Choroid plexus epithelial cell (primary cell): Measurements from ENCODE around the gene TMEM109.

Source experiments
- DNase-seq: peaks from one replicate; pipeline ENCODE4 v3.0.0-alpha.2; 2010; ENCODE audit warnings: low read depth
- H3K4me3 ChIP-seq: 2 replicates; pipeline ENCODE4 v1.5.1; 2011; ENCODE audit warnings: low read depth, mild to moderate bottlenecking, control low read depth, low read length, moderate library complexity
- CTCF ChIP-seq: conservative IDR thresholded peaks from 2 replicates; pipeline ENCODE4 v1.5.1; 2011; ENCODE audit warnings: low read depth, mild to moderate bottlenecking, control low read depth, inconsistent platforms, low read length, moderate library complexity

TMEM109 gene

GRCh38 chr11:60879971-60880588 lies 33.9 kb upstream of the TMEM109 start:
- TF ChIP-seq CTCF: no peak
- H3K4me3 ChIP-seq: no peak overlapping the region
- DNase-seq: no peak

- no peak for TF ChIP-seq CTCF
- DNase-seq: no peak
Measured at GRCh38 chr11:60880643-60881282, 33.2 kb upstream of the TMEM109 start.

GRCh38 chr11:60887556-60887955 lies 26.4 kb upstream of the TMEM109 start:
- DNase-seq: peak; percentile 78
- peak; percentile 86 for TF ChIP-seq CTCF
- no peak overlapping the region for H3K4me3 ChIP-seq

More at GRCh38 chr11:60880643-60881282, 33.2 kb upstream of the TMEM109 start:
- H3K4me3 ChIP-seq: no peak overlapping the region

GRCh38 chr11:60889869-60890311 lies 24.1 kb upstream of the TMEM109 start:
- no peak for DNase-seq
- H3K4me3 ChIP-seq: no peak overlapping the region
- TF ChIP-seq CTCF: no peak

- H3K4me3 ChIP-seq: no peak overlapping the region
- DNase-seq: no peak
- TF ChIP-seq CTCF: no peak
Measured at GRCh38 chr11:60890696-60891095, 23.3 kb upstream of the TMEM109 start.

GRCh38 chr11:60891103-60891741 lies 22.7 kb upstream of the TMEM109 start:
- no peak overlapping the region for H3K4me3 ChIP-seq
- DNase-seq: peak; percentile 75
- TF ChIP-seq CTCF: no peak
